Body of pancreas (tissue), 4 donors: ENCODE measurements around the gene DDX1.

Experiments used
- CTCF ChIP-seq, 7 experiments: fragments of 450-650 bp in 4 of 7; fragments of 200-600 bp in 3 of 7; sonication (generic) in 3 of 7; IDR thresholded peaks; one replicate each; pipeline ENCODE4 v1.5.1; 2016 to 2019; ENCODE audit warnings: antibody characterized with exemption in 7 of 7
- POLR2A ChIP-seq, 3 donors: fragments of 450-650 bp; IDR thresholded peaks; one replicate each; pipeline ENCODE4 v1.6.1; 2016; ENCODE audit warnings: antibody characterized with exemption in 3 of 3, mild to moderate bottlenecking in 2 of 3

GRCh38 chr2:15634846-15635490 is 43.3 kb downstream of the DDX1 start:
- no peak for TF ChIP-seq CTCF (IDR thresholded peaks at IDR 0.05)
- TF ChIP-seq POLR2A (IDR thresholded peaks at IDR 0.05): no peak
